Vagina (tissue), 2 donors: ENCODE results near the gene ITPK1. TPM values are rescaled to one million over a fixed set of nuclear protein-coding genes. Genes with fewer than 3 reads are reported as not detected.

Source experiments
- DNase-seq, 2 donors: peaks; one replicate each; pipeline ENCODE4 v3.0.0-alpha.2; 2017; ENCODE audit errors: extremely low spot score in 2 of 2
- H3K27ac ChIP-seq: fragments of 200-600 bp; sonication (generic); one replicate; pipeline ENCODE4 v1.5.1; 2019
- H3K27me3 ChIP-seq: fragments of 200-600 bp; sonication (generic); one replicate; pipeline ENCODE4 v1.5.1; 2019
- H3K36me3 ChIP-seq, 2 donors: fragments of 200-600 bp; sonication (generic); one replicate each; pipeline ENCODE4 v1.5.1; 2017 to 2019
- H3K4me1 ChIP-seq: fragments of 200-600 bp; sonication (generic); one replicate; pipeline ENCODE4 v1.5.1; 2019
- H3K4me3 ChIP-seq, 2 donors: fragments of 200-600 bp; sonication (generic); 1 replicate in 1 of 2; 2 replicates in 1 of 2; pipeline ENCODE4 v1.5.1; 2016 to 2019
- H3K9me3 ChIP-seq: fragments of 200-600 bp; sonication (generic); one replicate; pipeline ENCODE4 v1.5.1; 2019
- CTCF ChIP-seq, 3 experiments: fragments of 450-650 bp in 2 of 3; fragments of 200-600 bp in 1 of 3; sonication (generic) in 1 of 3; IDR thresholded peaks; one replicate each; pipeline ENCODE4 v1.5.1; 2017 to 2019; ENCODE audit warnings: antibody characterized with exemption in 3 of 3, mild to moderate bottlenecking in 2 of 3, moderate library complexity in 2 of 3
- POLR2A ChIP-seq, 2 donors: fragments of 450-650 bp; IDR thresholded peaks; one replicate each; pipeline ENCODE4 v1.6.1; 2017; ENCODE audit warnings: antibody characterized with exemption in 2 of 2, mild to moderate bottlenecking in 2 of 2, moderate library complexity in 2 of 2
- POLR2AphosphoS5 ChIP-seq, 2 donors: sonication (generic); formaldehyde crosslinking; IDR thresholded peaks; one replicate each; pipeline ENCODE4 v1.9.0; 2017; ENCODE audit warnings: antibody characterized with exemption in 2 of 2, mild to moderate bottlenecking in 2 of 2, low read depth in 1 of 2; ENCODE audit not compliant: insufficient read depth in 1 of 2
- intact Hi-C: fragments of 100-400 bp; cut with DNase I; formaldehyde crosslinking; loops from one replicate; pipeline ENCODE4 v1.15.1; 2023
- total RNA-seq: library from RNA; depleted of rRNA; stranded (reverse); fragments of >200 nt; gene quantifications from one replicate; pipeline ENCODE4 v1.2.3, GENCODE V29; 2016

Gene ITPK1
- total RNA-seq, 1 donor from 2014 or later, result 49.6 TPM

GRCh38 chr14:92962831-92963095, 153.0 kb downstream of the ITPK1 start:
- H3K36me3 ChIP-seq, result peaks cover 0 to 22% of the 10 kb centered on the region in 2 donors
- intact Hi-C loops, result no loop called here
- no peaks in the 10 kb centered on the region for H3K27me3 ChIP-seq
- peaks cover 27% of the 10 kb centered on the region for H3K4me1 ChIP-seq
- H3K27ac ChIP-seq, result no peak overlapping the region
- TF ChIP-seq POLR2A (IDR thresholded peaks at IDR 0.05), result no peak
- no peak for TF ChIP-seq POLR2AphosphoS5 (IDR thresholded peaks at IDR 0.05; ENCODE audit: insufficient read depth in 1 of 2, low read depth in 1 of 2)
- TF ChIP-seq CTCF (IDR thresholded peaks at IDR 0.05), result no peak
- H3K4me3 ChIP-seq, result no peak overlapping the region
- H3K9me3 ChIP-seq, result no peaks in the 10 kb centered on the region
- no peak for DNase-seq

GRCh38 chr14:92962031-92962830, 153.5 kb downstream of the ITPK1 start:
- H3K9me3 ChIP-seq, result no peaks in the 10 kb centered on the region
- no peak overlapping the region for H3K4me3 ChIP-seq
- H3K27ac ChIP-seq, result no peak overlapping the region
- H3K27me3 ChIP-seq, result no peaks in the 10 kb centered on the region
- peaks cover 27% of the 10 kb centered on the region for H3K4me1 ChIP-seq
- intact Hi-C loops, result no loop called here
- peaks cover 0 to 27% of the 10 kb centered on the region in 2 donors for H3K36me3 ChIP-seq
- DNase-seq, result no peak
- TF ChIP-seq POLR2AphosphoS5 (IDR thresholded peaks at IDR 0.05; ENCODE audit: insufficient read depth in 1 of 2, low read depth in 1 of 2) (no peak), CTCF (IDR thresholded peaks at IDR 0.05) (no peak), POLR2A (IDR thresholded peaks at IDR 0.05) (no peak)

GRCh38 chr14:92961567-92961855, 154.2 kb downstream of the ITPK1 start:
- Histone ChIP-seq H3K4me1 (peaks cover 27% of the 10 kb centered on the region), H3K9me3 (no peaks in the 10 kb centered on the region), H3K27ac (no peak overlapping the region), H3K27me3 (no peaks in the 10 kb centered on the region), H3K4me3 (no peak overlapping the region), H3K36me3 (peaks cover 0 to 32% of the 10 kb centered on the region in 2 donors)
- no peak for DNase-seq
- intact Hi-C loops, result no loop called here
- TF ChIP-seq POLR2A (IDR thresholded peaks at IDR 0.05) (no peak), CTCF (IDR thresholded peaks at IDR 0.05) (no peak), POLR2AphosphoS5 (IDR thresholded peaks at IDR 0.05; ENCODE audit: insufficient read depth in 1 of 2, low read depth in 1 of 2) (no peak)

GRCh38 chr14:92960706-92961566, 154.8 kb downstream of the ITPK1 start:
- H3K27ac ChIP-seq, result no peak overlapping the region
- H3K27me3 ChIP-seq, result no peaks in the 10 kb centered on the region
- TF ChIP-seq POLR2AphosphoS5 (IDR thresholded peaks at IDR 0.05; ENCODE audit: insufficient read depth in 1 of 2, low read depth in 1 of 2), result no peak
- TF ChIP-seq POLR2A (IDR thresholded peaks at IDR 0.05), result no peak
- TF ChIP-seq CTCF (IDR thresholded peaks at IDR 0.05), result no peak
- H3K9me3 ChIP-seq, result no peaks in the 10 kb centered on the region
- no peak overlapping the region for H3K4me3 ChIP-seq
- H3K4me1 ChIP-seq, result peaks cover 27% of the 10 kb centered on the region
- intact Hi-C loops, result no loop called here
- peaks cover 0 to 32% of the 10 kb centered on the region in 2 donors for H3K36me3 ChIP-seq
- no peak for DNase-seq
